NCI-H748 treated with DMSO at 0.1 percent for 48 hours (cell line): Measurements from ENCODE around the gene BBS9.
"Not testable (repeated sequence)": the region's sequence is repeated elsewhere in the genome, so short reads cannot be mapped to it uniquely, and the experiment has no call there.

Source experiments
- DNase-seq: peaks from one replicate; lab custom pipeline; 2025; lab: John Stamatoyannopoulos, UW

The BBS9 gene

GRCh38 chr7:33278095-33278494, 148.7 kb downstream of the BBS9 start:
- no peak for DNase-seq

GRCh38 chr7:33286501-33286900, 157.1 kb downstream of the BBS9 start:
- DNase-seq, result no peak

- no peak for DNase-seq
Measured at GRCh38 chr7:33287738-33288137, 158.4 kb downstream of the BBS9 start.

GRCh38 chr7:33298848-33299247, 169.5 kb downstream of the BBS9 start:
- no peak for DNase-seq

GRCh38 chr7:33299425-33299824, 170.1 kb downstream of the BBS9 start:
- DNase-seq, result no peak

- DNase-seq, result no peak
Measured at GRCh38 chr7:33300131-33300530, 170.8 kb downstream of the BBS9 start.

GRCh38 chr7:33300742-33301141, 171.4 kb downstream of the BBS9 start:
- DNase-seq, result no peak

GRCh38 chr7:33303978-33304557, 174.7 kb downstream of the BBS9 start:
- not testable (repeated sequence) for DNase-seq

GRCh38 chr7:33307205-33307604, 177.8 kb downstream of the BBS9 start:
- DNase-seq, result no peak

- no peak for DNase-seq
Measured at GRCh38 chr7:33310546-33310945, 181.2 kb downstream of the BBS9 start.

GRCh38 chr7:33325754-33326484, 196.6 kb downstream of the BBS9 start:
- no peak for DNase-seq

- no peak for DNase-seq
Measured at GRCh38 chr7:33326485-33326848, 197.1 kb downstream of the BBS9 start.

GRCh38 chr7:33327427-33327826, 198.1 kb downstream of the BBS9 start:
- DNase-seq, result no peak

- DNase-seq, result peak; percentile 9
Measured at GRCh38 chr7:33334349-33334748, 205.0 kb downstream of the BBS9 start.

GRCh38 chr7:33336820-33337219, 207.5 kb downstream of the BBS9 start:
- DNase-seq, result no peak

- DNase-seq, result no peak
Measured at GRCh38 chr7:33339074-33339790, 209.9 kb downstream of the BBS9 start.

- DNase-seq, result no peak
Measured at GRCh38 chr7:33346055-33346454, 216.7 kb downstream of the BBS9 start.

- no peak for DNase-seq
Measured at GRCh38 chr7:33350577-33350976, 221.2 kb downstream of the BBS9 start.

- no peak for DNase-seq
Measured at GRCh38 chr7:33351709-33352108, 222.3 kb downstream of the BBS9 start.

GRCh38 chr7:33354201-33354600, 224.8 kb downstream of the BBS9 start:
- DNase-seq, result no peak

- no peak for DNase-seq
Measured at GRCh38 chr7:33355386-33355785, 226.0 kb downstream of the BBS9 start.

- no peak for DNase-seq
Measured at GRCh38 chr7:33356336-33356735, 227.0 kb downstream of the BBS9 start.

- no peak for DNase-seq
Measured at GRCh38 chr7:33357846-33358245, 228.5 kb downstream of the BBS9 start.
